HepG2 (cell line): ENCODE data around the gene CNTN4. TPM values are rescaled to one million over a fixed set of nuclear protein-coding genes. Genes with fewer than 3 reads are reported as not detected.
A peak's percentile ranks its signal among the peaks of the same experiment; 100 is the strongest.

Source experiments
- ATAC-seq: fragments of 200-7000 bp; cut with Tn5 transposase; 3 replicates; pipeline ENCODE4 v1.9.1; 2020; ENCODE audit warnings: mild to moderate bottlenecking, moderate library complexity
- BruUV-seq: library from RNA; stranded (reverse); fragments of 400-500 nt; replicated peaks from 2 replicates; lab custom pipeline; 2021; lab: Mats Ljungman, UMichigan
- CTCF ChIA-PET: fragments of 300-600 bp; formaldehyde crosslinking; extraction: SDS; loops from one replicate; lab custom pipeline; 2021; ENCODE audit warnings: low total read pairs, inconsistent platforms, low intra/inter-chr PET ratio; lab: Yijun Ruan, JAX
- POLR2A ChIA-PET: fragments of 350-600 bp; sonication (Branson Sonifier 250); formaldehyde crosslinking; loops from one replicate; lab custom pipeline; 2020; ENCODE audit warnings: antibody characterized with exemption, inconsistent platforms; lab: Yijun Ruan, JAX
- DNase-seq: peaks from one replicate; pipeline ENCODE4 v3.0.0-alpha.2; 2015; ENCODE audit warnings: low spot score
- FAIRE-seq: peaks from 3 replicates; lab custom pipeline; 2011; peaks lifted over from hg19 to GRCh38; lab: Jason Lieb, UNC
- H2AFZ ChIP-seq: one replicate; pipeline ENCODE4 v1.6.1; 2011; ENCODE audit warnings: low read length, inconsistent platforms
- H3K27ac ChIP-seq: fragments of 300-600 bp; 3 replicates; pipeline ENCODE4 v1.8.0; 2011; ENCODE audit warnings: mixed run types, mild to moderate bottlenecking, mixed read lengths, low read length, inconsistent platforms; ENCODE audit not compliant: insufficient read depth; ENCODE audit errors: extremely low read length
- H3K27me3 ChIP-seq, 2 experiments: fragments of 200-600 bp in 1 of 2; 2 replicates in 1 of 2; 3 replicates in 1 of 2; pipeline versions ENCODE4 v1.6.0 to v1.8.0; 2011; ENCODE audit warnings: low read length in 2 of 2, mild to moderate bottlenecking in 2 of 2, moderate library complexity in 2 of 2, inconsistent platforms in 1 of 2; ENCODE audit not compliant: insufficient read depth in 2 of 2, control insufficient read depth in 1 of 2
- H3K36me3 ChIP-seq, 2 experiments: fragments of 200-600 bp in 1 of 2; replicated peaks in 1 of 2; 2 replicates in 1 of 2; 3 replicates in 1 of 2; pipeline versions ENCODE4 v1.5.1 to v1.8.0; 2011; ENCODE audit warnings: low read length in 2 of 2, inconsistent platforms in 1 of 2; ENCODE audit not compliant: insufficient read depth in 2 of 2, control insufficient read depth in 1 of 2
- H3K4me1 ChIP-seq: 2 replicates; pipeline ENCODE4 v1.5.1; 2012; ENCODE audit warnings: low read length, inconsistent platforms; ENCODE audit not compliant: insufficient read depth
- H3K4me2 ChIP-seq: 2 replicates; pipeline ENCODE4 v1.6.0; 2011; ENCODE audit warnings: low read depth, low read length, inconsistent platforms
- H3K4me3 ChIP-seq, 3 experiments: fragments of 200-600 bp in 1 of 3; sonication (generic), shearing (Covaris generic) in 1 of 3; replicated peaks in 1 of 3; 2 replicates each; pipeline ENCODE4 v1.5.1; 2011 to 2016; ENCODE audit warnings: low read length in 3 of 3, inconsistent platforms in 2 of 3, low read depth in 2 of 3, mild to moderate bottlenecking in 2 of 3, control low read depth in 1 of 3, mixed read lengths in 1 of 3; ENCODE audit not compliant: insufficient read depth in 1 of 3
- H3K79me2 ChIP-seq: one replicate; pipeline ENCODE4 v1.6.1; 2011; ENCODE audit warnings: low read length, inconsistent platforms; ENCODE audit not compliant: insufficient read depth
- H3K9ac ChIP-seq: 2 replicates; pipeline ENCODE4 v1.6.0; 2011; ENCODE audit warnings: mild to moderate bottlenecking, low read depth, low read length, inconsistent platforms; ENCODE audit not compliant: insufficient read depth
- H3K9me3 ChIP-seq: 2 replicates; pipeline ENCODE4 v1.5.1; 2012; ENCODE audit warnings: mild to moderate bottlenecking, low read length
- H4K20me1 ChIP-seq: 2 replicates; pipeline ENCODE4 v1.6.0; 2011; ENCODE audit warnings: inconsistent platforms, mild to moderate bottlenecking, low read length, moderate library complexity; ENCODE audit not compliant: insufficient read depth
- HHEX ChIP-seq: IDR thresholded peaks from 2 replicates; pipeline ENCODE4 v1.6.1; 2016; ENCODE audit warnings: control low read depth
- MAFF ChIP-seq: IDR thresholded peaks from 2 replicates; pipeline ENCODE4 v1.6.1; 2011; ENCODE audit warnings: low read depth, low read length, improper control_type of control experiment
- MAFG ChIP-seq: sonication (generic); formaldehyde crosslinking; IDR thresholded peaks from 2 replicates; pipeline ENCODE4 v1.5.1; 2020; ENCODE audit warnings: mild to moderate bottlenecking, missing genetic modification reagents
- MAFK ChIP-seq, 2 experiments: IDR thresholded peaks in 1 of 2; conservative IDR thresholded peaks in 1 of 2; 2 replicates each; pipeline ENCODE4 v1.6.1; 2011; ENCODE audit warnings: improper control_type of control experiment in 2 of 2, low read length in 2 of 2
- MBD4 ChIP-seq: IDR thresholded peaks from 2 replicates; pipeline ENCODE4 v1.6.1; 2012; ENCODE audit warnings: low read length, inconsistent platforms, borderline replicate concordance
- MTA3 ChIP-seq: sonication (generic); formaldehyde crosslinking; IDR thresholded peaks from 2 replicates; pipeline ENCODE4 v1.4.0; 2020; ENCODE audit warnings: missing genetic modification reagents
- NAIF1 ChIP-seq: sonication (generic); formaldehyde crosslinking; IDR thresholded peaks from 2 replicates; pipeline ENCODE4 v1.5.0; 2020; ENCODE audit warnings: mild to moderate bottlenecking, missing genetic modification reagents, borderline replicate concordance
- NFE2L2 ChIP-seq: fragments of 150-350 bp; IDR thresholded peaks from 2 replicates; pipeline ENCODE4 v1.6.1; 2014; ENCODE audit warnings: low read length
- RFXANK ChIP-seq: IDR thresholded peaks from 2 replicates; pipeline ENCODE4 v1.6.1; 2016
- SNAPC2 ChIP-seq: sonication (generic); formaldehyde crosslinking; IDR thresholded peaks from 2 replicates; pipeline ENCODE4 v1.8.1; 2022; ENCODE audit warnings: mild to moderate bottlenecking, missing genetic modification reagents
- ZFP1 ChIP-seq: IDR thresholded peaks from 2 replicates; pipeline ENCODE4 v1.6.1; 2016
- ZMAT3 ChIP-seq: sonication (generic); formaldehyde crosslinking; conservative IDR thresholded peaks from 2 replicates; pipeline ENCODE4 v1.7.0; 2021; ENCODE audit warnings: missing genetic modification reagents
- WGBS: methylation state at CpG from one replicate; pipeline ENCODE4 v1.1.6; 2017; ENCODE audit warnings: low lambda C conversion rate; 5-methylcytosine and 5-hydroxymethylcytosine counted together
- in situ Hi-C: cut with HindIII; loops from 2 replicates; pipeline ENCODE4 v1.10.0; 2017; ENCODE audit warnings: low pct_unique_long_range_greater_than_20kb; ENCODE audit not compliant: extremely low pct_ligation_motif_present
- intact Hi-C: fragments of 100-400 bp; cut with micrococcal nuclease; formaldehyde crosslinking; loops from one replicate; pipeline ENCODE4 v1.10.0; 2022; ENCODE audit not compliant: unreplicated experiment
- polyA plus RNA-seq, 8 experiments: library from polyadenylated mRNA; depleted of rRNA in 3 of 8; stranded (reverse) in 7 of 8; unstranded in 1 of 8; fragments of >200 nt; fragmentation: Illumina TruSeq in 4 of 8; extraction: Trizol in 4 of 8; gene quantifications; 2 replicates each; pipeline versions ENCODE4 v1.2.1 to v1.2.3, GENCODE V29; 2011 to 2016; ENCODE audit warnings: low read depth in 4 of 8, missing spikeins in 1 of 8, mixed read lengths in 1 of 8; ENCODE audit not compliant: insufficient read depth in 1 of 8
- total RNA-seq, 5 experiments: library from RNA; depleted of rRNA; stranded (reverse); fragments of >200 nt; fragmentation: Illumina TruSeq; extraction: Trizol; gene quantifications; 2 replicates each; pipeline ENCODE4 v1.2.3, GENCODE V29; 2016; ENCODE audit warnings: low read depth in 1 of 5
- TF ChIP-seq, protein P1 (sequence below): IDR thresholded peaks from 2 replicates; pipeline ENCODE4 v1.6.1; 2016; ENCODE audit warnings: low read depth
- TF ChIP-seq, protein P2 (sequence below): sonication (generic); formaldehyde crosslinking; IDR thresholded peaks from 2 replicates; pipeline ENCODE4 v1.4.0; 2020; ENCODE audit warnings: missing genetic modification reagents
- TF ChIP-seq, protein P3 (sequence below): IDR thresholded peaks from 2 replicates; pipeline ENCODE4 v1.6.1; 2012; ENCODE audit warnings: low read length, improper control_type of control experiment

The CNTN4 gene
- total and polyA plus RNA-seq, 2 of the 13 experiments (the other 11 are each of a cell fraction or from before 2014, with no cell fraction given): 0.01 to 0.13 TPM

DNA sequence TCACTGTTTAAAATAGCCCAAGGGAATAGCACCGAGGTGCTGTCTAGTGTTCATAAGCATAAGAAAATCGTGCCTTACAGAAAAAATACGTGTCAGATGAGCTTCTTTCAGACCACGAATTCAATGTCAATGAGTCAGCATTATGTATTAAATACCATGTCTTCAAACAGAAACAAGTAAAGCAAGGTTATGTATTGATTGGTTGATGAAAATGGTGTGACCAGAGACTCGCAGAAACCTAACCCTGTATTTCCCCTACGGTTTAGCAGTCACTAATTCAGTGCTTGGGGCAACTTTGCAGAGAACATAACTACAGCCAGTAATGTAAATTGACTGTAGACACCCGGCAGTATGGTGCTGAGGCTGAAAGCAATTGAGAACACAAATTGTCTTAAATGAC lies 703.8 kb downstream of the CNTN4 start:
- DNase-seq: no peak
- H3K79me2 ChIP-seq: no peaks in the 10 kb centered on the region
- H3K4me1 ChIP-seq: no peaks in the 10 kb centered on the region
- no TSS peak for BruUV-seq
- no peak overlapping the region for H3K4me2 ChIP-seq
- in situ Hi-C loops: no loop called here
- WGBS: 7% methylated on average over 7 of the region's 7 CpGs
- no peaks in the 10 kb centered on the region for H3K36me3 ChIP-seq
- POLR2A ChIA-PET: no interaction called here
- no peak overlapping the region for H3K9ac ChIP-seq
- H3K4me3 ChIP-seq: no peak overlapping the region
- no peak overlapping the region for H2AFZ ChIP-seq
- H3K27me3 ChIP-seq: no peaks in the 10 kb centered on the region; a peak in 1 of 5 replicates
- intact Hi-C loops: no loop called here
- CTCF ChIA-PET: no interaction called here
- ATAC-seq: no peak
- H4K20me1 ChIP-seq: no peaks in the 10 kb centered on the region
- H3K27ac ChIP-seq: no peak overlapping the region
- H3K9me3 ChIP-seq: no peaks in the 10 kb centered on the region
- no peak for FAIRE-seq
- TF ChIP-seq MAFF (0 out of 2 replicates have a peak, but pooled peaks have one; percentile 30), NFE2L2 (0 out of 2 replicates have a peak, but pooled peaks have one; percentile 26), ZMAT3 (CRISPR knock-in tag) (no peak), MBD4 (no peak), MAFG (CRISPR knock-in tag) (no peak), NAIF1 (CRISPR knock-in tag) (no peak), MTA3 (CRISPR knock-in tag) (no peak), HHEX (CRISPR knock-in tag) (no peak), MAFK (conservative IDR thresholded peaks at IDR 0.05 in 1 of 2, IDR thresholded peaks at IDR 0.05 in 1 of 2; ENCODE audit: low read length in 2 of 2) (peak; percentile 26 to 59), SNAPC2 (CRISPR knock-in tag) (no peak), RFXANK (no peak), ZFP1 (no peak)
- TF ChIP-seq, protein P1, sequence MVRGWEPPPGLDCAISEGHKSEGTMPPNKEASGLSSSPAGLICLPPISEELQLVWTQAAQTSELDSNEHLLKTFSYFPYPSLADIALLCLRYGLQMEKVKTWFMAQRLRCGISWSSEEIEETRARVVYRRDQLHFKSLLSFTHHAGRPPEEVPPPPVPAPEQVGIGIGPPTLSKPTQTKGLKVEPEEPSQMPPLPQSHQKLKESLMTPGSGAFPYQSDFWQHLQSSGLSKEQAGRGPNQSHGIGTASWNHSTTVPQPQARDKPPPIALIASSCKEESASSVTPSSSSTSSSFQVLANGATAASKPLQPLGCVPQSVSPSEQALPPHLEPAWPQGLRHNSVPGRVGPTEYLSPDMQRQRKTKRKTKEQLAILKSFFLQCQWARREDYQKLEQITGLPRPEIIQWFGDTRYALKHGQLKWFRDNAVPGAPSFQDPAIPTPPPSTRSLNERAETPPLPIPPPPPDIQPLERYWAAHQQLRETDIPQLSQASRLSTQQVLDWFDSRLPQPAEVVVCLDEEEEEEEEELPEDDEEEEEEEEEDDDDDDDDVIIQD (CRISPR knock-in tag): no peak
- TF ChIP-seq, protein P2, sequence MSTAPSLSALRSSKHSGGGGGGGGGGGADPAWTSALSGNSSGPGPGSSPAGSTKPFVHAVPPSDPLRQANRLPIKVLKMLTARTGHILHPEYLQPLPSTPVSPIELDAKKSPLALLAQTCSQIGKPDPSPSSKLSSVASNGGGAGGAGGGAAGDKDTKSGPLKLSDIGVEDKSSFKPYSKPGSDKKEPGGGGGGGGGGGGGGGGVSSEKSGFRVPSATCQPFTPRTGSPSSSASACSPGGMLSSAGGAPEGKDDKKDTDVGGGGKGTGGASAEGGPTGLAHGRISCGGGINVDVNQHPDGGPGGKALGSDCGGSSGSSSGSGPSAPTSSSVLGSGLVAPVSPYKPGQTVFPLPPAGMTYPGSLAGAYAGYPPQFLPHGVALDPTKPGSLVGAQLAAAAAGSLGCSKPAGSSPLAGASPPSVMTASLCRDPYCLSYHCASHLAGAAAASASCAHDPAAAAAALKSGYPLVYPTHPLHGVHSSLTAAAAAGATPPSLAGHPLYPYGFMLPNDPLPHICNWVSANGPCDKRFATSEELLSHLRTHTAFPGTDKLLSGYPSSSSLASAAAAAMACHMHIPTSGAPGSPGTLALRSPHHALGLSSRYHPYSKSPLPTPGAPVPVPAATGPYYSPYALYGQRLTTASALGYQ (CRISPR knock-in tag): no peak
- TF ChIP-seq, protein P3, sequence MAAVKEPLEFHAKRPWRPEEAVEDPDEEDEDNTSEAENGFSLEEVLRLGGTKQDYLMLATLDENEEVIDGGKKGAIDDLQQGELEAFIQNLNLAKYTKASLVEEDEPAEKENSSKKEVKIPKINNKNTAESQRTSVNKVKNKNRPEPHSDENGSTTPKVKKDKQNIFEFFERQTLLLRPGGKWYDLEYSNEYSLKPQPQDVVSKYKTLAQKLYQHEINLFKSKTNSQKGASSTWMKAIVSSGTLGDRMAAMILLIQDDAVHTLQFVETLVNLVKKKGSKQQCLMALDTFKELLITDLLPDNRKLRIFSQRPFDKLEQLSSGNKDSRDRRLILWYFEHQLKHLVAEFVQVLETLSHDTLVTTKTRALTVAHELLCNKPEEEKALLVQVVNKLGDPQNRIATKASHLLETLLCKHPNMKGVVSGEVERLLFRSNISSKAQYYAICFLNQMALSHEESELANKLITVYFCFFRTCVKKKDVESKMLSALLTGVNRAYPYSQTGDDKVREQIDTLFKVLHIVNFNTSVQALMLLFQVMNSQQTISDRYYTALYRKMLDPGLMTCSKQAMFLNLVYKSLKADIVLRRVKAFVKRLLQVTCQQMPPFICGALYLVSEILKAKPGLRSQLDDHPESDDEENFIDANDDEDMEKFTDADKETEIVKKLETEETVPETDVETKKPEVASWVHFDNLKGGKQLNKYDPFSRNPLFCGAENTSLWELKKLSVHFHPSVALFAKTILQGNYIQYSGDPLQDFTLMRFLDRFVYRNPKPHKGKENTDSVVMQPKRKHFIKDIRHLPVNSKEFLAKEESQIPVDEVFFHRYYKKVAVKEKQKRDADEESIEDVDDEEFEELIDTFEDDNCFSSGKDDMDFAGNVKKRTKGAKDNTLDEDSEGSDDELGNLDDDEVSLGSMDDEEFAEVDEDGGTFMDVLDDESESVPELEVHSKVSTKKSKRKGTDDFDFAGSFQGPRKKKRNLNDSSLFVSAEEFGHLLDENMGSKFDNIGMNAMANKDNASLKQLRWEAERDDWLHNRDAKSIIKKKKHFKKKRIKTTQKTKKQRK: no peak
